GM19328 (cell line): ENCODE data around the gene CNPY4.
"Not testable (repeated sequence)": the region's sequence is repeated elsewhere in the genome, so short reads cannot be mapped to it uniquely, and the experiment has no call there.

ENCODE experiments used
- ATAC-seq: cut with Tn5 transposase; IDR thresholded peaks from one replicate; pipeline ENCODE4 v1.9.1; 2021; ENCODE audit warnings: mild to moderate bottlenecking, moderate library complexity; ENCODE audit not compliant: unreplicated experiment

CNPY4 gene

GRCh38 chr7:100146350-100146749, 26.9 kb downstream of the CNPY4 start:
- not testable (repeated sequence) for ATAC-seq

GRCh38 chr7:100147278-100147677, 27.8 kb downstream of the CNPY4 start:
- ATAC-seq, result no peak

- no peak for ATAC-seq
Measured at GRCh38 chr7:100148225-100148558, 28.8 kb downstream of the CNPY4 start.

GRCh38 chr7:100148559-100149328, 29.3 kb downstream of the CNPY4 start, which contains the start of gene LAMTOR4:
TSS of gene LAMTOR4 (plus strand) at chr7:100148918. CDS start at chr7:100148973, 55 bp downstream.
- peak; percentile 98 for ATAC-seq

- ATAC-seq, result no peak
Measured at GRCh38 chr7:100152404-100152803, 33.0 kb downstream of the CNPY4 start.

GRCh38 chr7:100152937-100153666, 33.7 kb downstream of the CNPY4 start:
- ATAC-seq, result no peak

GRCh38 chr7:100153708-100154535, 34.5 kb downstream of the CNPY4 start:
- ATAC-seq, result no peak

GRCh38 chr7:100154651-100155491, 35.4 kb downstream of the CNPY4 start:
- ATAC-seq, result no peak

- no peak for ATAC-seq
Measured at GRCh38 chr7:100155553-100156317, 36.3 kb downstream of the CNPY4 start.

- no peak for ATAC-seq
Measured at GRCh38 chr7:100156331-100157068, 37.1 kb downstream of the CNPY4 start.

- ATAC-seq, result no peak
Measured at GRCh38 chr7:100157069-100157333, 37.6 kb downstream of the CNPY4 start.

- ATAC-seq, result no peak
Measured at GRCh38 chr7:100157334-100158228, 38.1 kb downstream of the CNPY4 start.

- ATAC-seq, result no peak
Measured at GRCh38 chr7:100158229-100159098, 39.0 kb downstream of the CNPY4 start, which contains the start of gene TRAPPC14. TSS of gene TRAPPC14 (minus strand) at chr7:100158723. CDS start at chr7:100158499, 224 bp downstream.

GRCh38 chr7:100159099-100159623, 39.7 kb downstream of the CNPY4 start:
- no peak for ATAC-seq

GRCh38 chr7:100160067-100160466, 40.6 kb downstream of the CNPY4 start:
- no peak for ATAC-seq

- ATAC-seq, result no peak
Measured at GRCh38 chr7:100163006-100163531, 43.6 kb downstream of the CNPY4 start.

GRCh38 chr7:100163871-100164270, 44.4 kb downstream of the CNPY4 start:
- ATAC-seq, result no peak
